ENCODE results near the gene GRAP. TPM values are rescaled to one million over a fixed set of nuclear protein-coding genes. Genes with fewer than 3 reads are reported as not detected.
"Not testable (repeated sequence)": the region's sequence is repeated elsewhere in the genome, so short reads cannot be mapped to it uniquely, and the experiment has no call there.

GRAP gene
- total RNA-seq, 4 donors from 2014 or later, result 3.0 to 85.0 (median 3.2) TPM

DNA sequence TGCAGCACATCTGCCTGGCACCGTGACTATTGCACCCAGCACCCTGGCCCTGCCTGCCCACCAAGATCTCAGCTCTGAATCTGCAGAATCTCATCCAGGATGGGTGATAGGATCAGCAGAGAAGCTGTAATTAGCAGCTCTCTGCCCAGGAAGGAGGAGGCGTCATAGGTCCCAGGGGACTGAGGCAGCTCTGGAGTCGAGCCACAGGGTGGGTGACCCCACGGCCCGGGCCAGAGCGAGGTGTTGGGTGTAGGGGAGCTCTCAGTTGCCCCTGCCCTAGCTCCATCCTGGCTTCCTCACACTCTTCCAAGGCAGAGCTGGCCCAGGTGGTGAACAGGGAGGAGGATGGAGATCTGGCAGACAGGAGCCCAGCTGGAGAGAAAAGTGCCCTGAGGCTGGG is 24.0 kb downstream of the GRAP start:
- TF ChIP-seq, protein P1, sequence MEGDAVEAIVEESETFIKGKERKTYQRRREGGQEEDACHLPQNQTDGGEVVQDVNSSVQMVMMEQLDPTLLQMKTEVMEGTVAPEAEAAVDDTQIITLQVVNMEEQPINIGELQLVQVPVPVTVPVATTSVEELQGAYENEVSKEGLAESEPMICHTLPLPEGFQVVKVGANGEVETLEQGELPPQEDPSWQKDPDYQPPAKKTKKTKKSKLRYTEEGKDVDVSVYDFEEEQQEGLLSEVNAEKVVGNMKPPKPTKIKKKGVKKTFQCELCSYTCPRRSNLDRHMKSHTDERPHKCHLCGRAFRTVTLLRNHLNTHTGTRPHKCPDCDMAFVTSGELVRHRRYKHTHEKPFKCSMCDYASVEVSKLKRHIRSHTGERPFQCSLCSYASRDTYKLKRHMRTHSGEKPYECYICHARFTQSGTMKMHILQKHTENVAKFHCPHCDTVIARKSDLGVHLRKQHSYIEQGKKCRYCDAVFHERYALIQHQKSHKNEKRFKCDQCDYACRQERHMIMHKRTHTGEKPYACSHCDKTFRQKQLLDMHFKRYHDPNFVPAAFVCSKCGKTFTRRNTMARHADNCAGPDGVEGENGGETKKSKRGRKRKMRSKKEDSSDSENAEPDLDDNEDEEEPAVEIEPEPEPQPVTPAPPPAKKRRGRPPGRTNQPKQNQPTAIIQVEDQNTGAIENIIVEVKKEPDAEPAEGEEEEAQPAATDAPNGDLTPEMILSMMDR (IDR thresholded peaks at IDR 0.05), result no peak
- TF ChIP-seq POLR2A (IDR thresholded peaks at IDR 0.05), result no peak
- H3K4me3 ChIP-seq, result no peak overlapping the region
- H3K36me3 ChIP-seq, result no peaks in the 10 kb centered on the region
- no peaks in the 10 kb centered on the region for H3K9me3 ChIP-seq
- no peaks in the 10 kb centered on the region for H3K27me3 ChIP-seq
- DNase-seq, result no peak
- H3K4me1 ChIP-seq, result no peaks in the 10 kb centered on the region
- H3K27ac ChIP-seq, result no peak overlapping the region

DNA sequence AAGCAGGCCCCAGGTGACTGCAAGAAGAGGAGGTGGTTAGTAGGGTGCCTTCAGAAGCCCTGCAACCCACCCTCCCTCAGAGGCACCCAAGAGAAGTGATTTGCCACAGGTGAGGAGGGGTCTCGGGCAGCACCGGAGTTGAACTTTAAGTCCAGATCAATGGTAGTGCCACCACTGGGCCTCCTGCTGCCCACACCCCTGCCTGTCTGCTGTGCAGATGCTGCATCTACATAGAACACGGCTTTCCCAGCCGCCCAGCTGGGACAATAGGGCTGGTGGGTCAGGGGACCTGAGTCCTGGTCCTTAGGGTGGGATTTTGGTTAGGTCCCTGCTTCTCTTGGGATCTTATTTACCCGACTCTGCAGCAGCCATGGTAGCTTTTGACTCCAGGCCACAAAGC is 24.6 kb downstream of the GRAP start:
- Histone ChIP-seq H3K36me3 (no peaks in the 10 kb centered on the region), H3K27me3 (no peaks in the 10 kb centered on the region), H3K27ac (no peak overlapping the region), H3K4me1 (no peaks in the 10 kb centered on the region), H3K9me3 (no peaks in the 10 kb centered on the region), H3K4me3 (no peak overlapping the region)
- no peak for TF ChIP-seq POLR2A (IDR thresholded peaks at IDR 0.05)
- TF ChIP-seq, protein P1 (IDR thresholded peaks at IDR 0.05), result no peak
- no peak for DNase-seq

DNA sequence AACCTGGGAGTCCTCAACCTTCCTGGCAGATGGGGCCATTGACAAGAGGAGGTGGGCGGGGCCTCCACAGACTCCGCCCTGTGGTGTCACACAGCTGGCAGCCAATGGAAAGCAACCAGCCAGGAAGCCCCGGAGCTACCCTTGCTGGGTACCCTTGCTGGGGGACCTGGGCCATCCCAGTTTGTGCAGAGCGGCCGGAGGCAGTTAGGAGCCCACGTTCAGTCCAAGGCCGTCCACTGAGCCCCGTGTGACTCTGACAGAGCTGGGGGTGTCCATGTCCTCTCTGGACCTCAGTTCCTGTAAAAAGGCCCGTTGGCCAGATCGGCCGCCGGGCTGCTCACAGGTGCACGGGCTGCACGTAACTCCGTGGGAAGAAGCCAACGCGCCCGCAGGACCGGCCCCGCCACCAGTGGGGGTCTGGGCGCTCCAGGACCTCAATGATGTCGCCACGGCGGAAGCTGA is 25.1 kb downstream of the GRAP start:
- TF ChIP-seq POLR2A (IDR thresholded peaks at IDR 0.05), result no peak
- TF ChIP-seq, protein P1 (IDR thresholded peaks at IDR 0.05), result no peak
- peak in 1 of 3 donors; percentile 53 for DNase-seq
- no peaks in the 10 kb centered on the region for H3K9me3 ChIP-seq
- no peak overlapping the region for H3K4me3 ChIP-seq
- H3K36me3 ChIP-seq, result no peaks in the 10 kb centered on the region
- H3K4me1 ChIP-seq, result no peaks in the 10 kb centered on the region
- H3K27me3 ChIP-seq, result no peaks in the 10 kb centered on the region
- H3K27ac ChIP-seq, result no peak overlapping the region

DNA sequence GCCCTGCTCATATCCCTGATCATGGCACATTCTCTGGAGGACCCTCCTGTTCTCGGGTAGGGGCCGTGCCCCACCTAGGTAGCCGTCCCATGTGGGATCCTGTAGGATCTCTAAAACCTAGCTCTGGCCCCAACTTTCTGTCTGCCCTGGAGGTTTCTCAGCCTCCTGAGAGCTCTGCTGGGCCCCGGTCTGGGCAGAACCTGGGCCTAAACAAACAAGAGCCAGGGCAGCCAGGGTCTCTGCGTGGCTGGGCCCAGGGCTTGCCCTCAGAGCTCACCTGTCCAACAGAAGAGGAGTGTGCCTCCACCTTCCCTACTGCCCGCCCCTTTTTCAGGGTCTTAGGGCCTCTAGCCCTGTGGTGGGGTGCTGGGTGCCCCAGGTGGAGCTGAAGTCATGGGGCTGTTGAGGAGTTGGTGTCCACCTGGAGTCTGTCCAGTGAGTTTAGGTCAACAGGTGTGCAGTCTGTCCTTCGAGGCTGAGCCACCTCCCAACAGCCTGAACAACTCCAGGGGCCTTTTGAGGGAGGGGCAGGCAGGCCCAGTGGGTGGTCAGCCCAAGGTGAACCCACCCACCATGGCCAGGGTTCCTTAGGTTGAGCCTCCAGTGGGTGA is 25.6 kb downstream of the GRAP start:
- H3K27me3 ChIP-seq, H3K27ac ChIP-seq, H3K4me1 ChIP-seq, DNase-seq, H3K36me3 ChIP-seq, H3K4me3 ChIP-seq, H3K9me3 ChIP-seq: not testable (repeated sequence)

DNA sequence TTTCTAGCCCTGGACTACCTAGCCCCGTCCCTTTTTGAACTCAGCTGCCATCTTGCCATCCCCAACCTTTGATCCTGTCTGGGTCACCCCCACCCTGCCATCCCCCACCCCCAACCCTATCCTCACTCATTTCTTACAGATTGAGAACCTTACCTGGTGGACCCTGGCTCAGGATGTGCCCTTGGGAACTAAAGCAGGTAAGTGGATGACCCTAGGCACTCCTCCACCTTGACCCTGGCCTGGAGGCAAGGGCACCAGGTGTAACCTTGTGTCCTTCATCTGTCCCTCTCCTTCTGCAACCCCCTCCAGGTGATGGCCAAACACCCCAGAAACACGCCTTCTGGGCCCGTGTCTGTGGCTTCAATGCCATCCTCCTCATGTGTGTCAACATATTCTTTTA is 26.7 kb downstream of the GRAP start:
- Histone ChIP-seq H3K27me3 (no peaks in the 10 kb centered on the region), H3K9me3 (no peaks in the 10 kb centered on the region), H3K36me3 (no peaks in the 10 kb centered on the region), H3K4me1 (no peaks in the 10 kb centered on the region), H3K27ac (no peak overlapping the region), H3K4me3 (no peak overlapping the region)
- no peak for DNase-seq
- TF ChIP-seq, protein P1 (IDR thresholded peaks at IDR 0.05), result no peak
- TF ChIP-seq POLR2A (IDR thresholded peaks at IDR 0.05), result no peak

DNA sequence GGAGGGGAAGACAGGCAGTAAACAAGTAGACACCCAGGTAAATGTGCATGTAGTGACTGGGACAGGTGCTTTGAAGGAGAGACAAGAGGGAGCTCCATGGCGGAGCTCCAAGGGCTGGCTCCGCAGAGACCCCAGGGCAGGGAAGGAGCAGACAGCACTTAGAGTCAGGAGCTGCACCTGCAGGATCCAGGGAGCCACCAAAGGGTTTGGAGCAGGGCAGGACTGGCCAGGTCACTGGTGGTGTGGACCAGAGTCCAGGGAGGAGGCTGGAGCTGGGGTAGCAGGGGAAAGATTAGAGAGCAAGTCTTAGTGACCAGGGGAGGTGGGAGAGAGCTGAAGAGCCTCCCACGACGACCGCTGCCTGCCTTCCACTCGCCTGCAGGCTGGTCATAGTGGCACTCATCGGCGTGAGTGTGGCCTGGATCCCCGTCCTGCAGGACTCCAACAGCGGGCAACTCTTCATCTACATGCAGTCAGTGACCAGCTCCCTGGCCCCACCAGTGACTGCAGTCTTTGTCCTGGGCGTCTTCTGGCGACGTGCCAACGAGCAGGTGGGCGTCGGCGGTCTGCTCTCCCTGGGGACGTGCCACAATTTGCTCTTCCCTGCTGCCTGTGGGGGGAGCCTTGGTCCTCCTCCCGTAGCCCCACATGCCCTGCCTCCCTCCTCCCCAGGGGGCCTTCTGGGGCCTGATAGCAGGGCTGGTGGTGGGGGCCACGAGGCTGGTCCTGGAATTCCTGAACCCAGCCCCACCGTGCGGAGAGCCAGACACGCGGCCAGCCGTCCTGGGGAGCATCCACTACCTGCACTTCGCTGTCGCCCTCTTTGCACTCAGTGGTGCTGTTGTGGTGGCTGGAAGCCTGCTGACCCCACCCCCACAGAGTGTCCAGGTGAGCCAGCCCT is 27.5 kb downstream of the GRAP start:
- Histone ChIP-seq H3K27me3 (no peaks in the 10 kb centered on the region), H3K27ac (no peak overlapping the region)

More for the DNA sequence above, 27.5 kb downstream of the GRAP start:
- no peaks in the 10 kb centered on the region for H3K9me3 ChIP-seq
- TF ChIP-seq, protein P1 (IDR thresholded peaks at IDR 0.05), result no peak
- no peak for TF ChIP-seq POLR2A (IDR thresholded peaks at IDR 0.05)
- DNase-seq, result no peak
- no peaks in the 10 kb centered on the region for H3K36me3 ChIP-seq
- no peak overlapping the region for H3K4me3 ChIP-seq
- no peaks in the 10 kb centered on the region for H3K4me1 ChIP-seq
